HS-5 (cell line): ENCODE measurements around the gene CCDC3.

Experiments
- DNase-seq: peaks from one replicate; pipeline ENCODE4 v3.0.0-alpha.2; 2012; ENCODE audit warnings: low read depth

CCDC3 gene

GRCh38 chr10:12961416-12962205, 39.9 kb downstream of the CCDC3 start:
- DNase-seq, result no peak

GRCh38 chr10:12960941-12961340, 40.6 kb downstream of the CCDC3 start:
- DNase-seq, result no peak

- no peak for DNase-seq
Measured at GRCh38 chr10:12960334-12960898, 41.1 kb downstream of the CCDC3 start.

- DNase-seq, result no peak
Measured at GRCh38 chr10:12958546-12959110, 42.9 kb downstream of the CCDC3 start.

- no peak for DNase-seq
Measured at GRCh38 chr10:12957081-12957480, 44.4 kb downstream of the CCDC3 start.

GRCh38 chr10:12954866-12955265, 46.6 kb downstream of the CCDC3 start:
- no peak for DNase-seq

GRCh38 chr10:12950583-12951128, 50.9 kb downstream of the CCDC3 start:
- DNase-seq, result no peak

GRCh38 chr10:12949248-12949647, 52.3 kb downstream of the CCDC3 start:
- DNase-seq, result no peak

- DNase-seq, result no peak
Measured at GRCh38 chr10:12947741-12948140, 53.8 kb downstream of the CCDC3 start.

GRCh38 chr10:12946372-12946771, 55.1 kb downstream of the CCDC3 start:
- no peak for DNase-seq

- no peak for DNase-seq
Measured at GRCh38 chr10:12945690-12946359, 55.7 kb downstream of the CCDC3 start.

GRCh38 chr10:12944931-12945330, 56.6 kb downstream of the CCDC3 start:
- no peak for DNase-seq

- no peak for DNase-seq
Measured at GRCh38 chr10:12943425-12943824, 58.1 kb downstream of the CCDC3 start.

GRCh38 chr10:12941966-12942365, 59.5 kb downstream of the CCDC3 start:
- no peak for DNase-seq

- DNase-seq, result no peak
Measured at GRCh38 chr10:12940791-12941190, 60.7 kb downstream of the CCDC3 start.

- no peak for DNase-seq
Measured at GRCh38 chr10:12938271-12938670, 63.2 kb downstream of the CCDC3 start.

GRCh38 chr10:12937527-12937926, 64.0 kb downstream of the CCDC3 start:
- DNase-seq, result no peak

GRCh38 chr10:12934777-12935176, 66.7 kb downstream of the CCDC3 start:
- peak; percentile 9 for DNase-seq

- DNase-seq, result no peak
Measured at GRCh38 chr10:12929381-12929780, 72.1 kb downstream of the CCDC3 start.

- DNase-seq, result no peak
Measured at GRCh38 chr10:12928571-12928970, 72.9 kb downstream of the CCDC3 start.

- DNase-seq, result no peak
Measured at GRCh38 chr10:12927896-12928295, 73.6 kb downstream of the CCDC3 start.

- DNase-seq, result no peak
Measured at GRCh38 chr10:12925845-12926244, 75.7 kb downstream of the CCDC3 start.

- DNase-seq, result no peak
Measured at GRCh38 chr10:12924911-12925310, 76.6 kb downstream of the CCDC3 start.
